GM13977 (cell line): ENCODE measurements around the gene MRM2.
A peak's percentile ranks its signal among the peaks of the same experiment; 100 is the strongest.

Experiments used
- DNase-seq: peaks from one replicate; pipeline ENCODE4 v3.0.0; 2012; ENCODE audit warnings: low spot score
- CTCF ChIP-seq: IDR thresholded peaks from 2 replicates; pipeline ENCODE4 v1.5.1; 2012; ENCODE audit warnings: mild to moderate bottlenecking, control low read depth; ENCODE audit not compliant: insufficient read depth; ENCODE audit errors: extremely low read depth, missing control alignments
- in situ Hi-C: fragments of 300-500 bp; cut with MboI; formaldehyde crosslinking; loops from one replicate; pipeline ENCODE4 v1.12.0; 2022; ENCODE audit warnings: low sequenced_read_pairs, low pct_unique_long_range_greater_than_20kb, mixed read lengths, inconsistent platforms; ENCODE audit not compliant: unreplicated experiment

Gene MRM2

GRCh38 chr7:2241580-2242540, at the start of gene MRM2, which contains the start of gene NUDT1:
MRM2 (minus strand) TSS chr7:2242205; CDS start chr7:2242169, 36 bp downstream.
NUDT1 (plus strand) TSS chr7:2242226; CDS start chr7:2244575, 2,349 bp downstream.
- no peak for TF ChIP-seq CTCF
- in situ Hi-C loops: no loop called here
- peak; percentile 91 for DNase-seq

- no peak for DNase-seq
- no peak for TF ChIP-seq CTCF
- in situ Hi-C loops: no loop called here
Measured at GRCh38 chr7:2290877-2291276, 48.9 kb upstream of the MRM2 start.

- DNase-seq: no peak
- in situ Hi-C loops: no loop called here
- TF ChIP-seq CTCF: no peak
Measured at GRCh38 chr7:2289621-2290020, 47.6 kb upstream of the MRM2 start.

- no peak for DNase-seq
- in situ Hi-C loops: no loop called here
Measured at GRCh38 chr7:2289111-2289586, 47.1 kb upstream of the MRM2 start.

GRCh38 chr7:2288503-2288902, 46.5 kb upstream of the MRM2 start:
- in situ Hi-C loops: no loop called here
- TF ChIP-seq CTCF: no peak
- peak; percentile 66 for DNase-seq

More at GRCh38 chr7:2289111-2289586, 47.1 kb upstream of the MRM2 start:
- TF ChIP-seq CTCF: no peak

GRCh38 chr7:2287745-2288144, 45.7 kb upstream of the MRM2 start:
- DNase-seq: no peak
- in situ Hi-C loops: no loop called here
- TF ChIP-seq CTCF: no peak
